HG03045 (cell line): ENCODE data around the gene ZBTB4.

Source experiments
- ATAC-seq: cut with Tn5 transposase; IDR thresholded peaks from one replicate; pipeline ENCODE4 v1.9.1; 2021; ENCODE audit warnings: mild to moderate bottlenecking, moderate library complexity; ENCODE audit not compliant: unreplicated experiment

Gene ZBTB4

GRCh38 chr17:7444682-7445618, 34.5 kb downstream of the ZBTB4 start, which contains the start of gene CHRNB1:
TSS of gene CHRNB1 (plus strand) at chr17:7445061. CDS start at chr17:7445128, 67 bp downstream.
- no peak for ATAC-seq

- no peak for ATAC-seq
Observed at GRCh38 chr17:7443499-7444485, 35.6 kb downstream of the ZBTB4 start.

GRCh38 chr17:7442142-7442541, 37.3 kb downstream of the ZBTB4 start:
- ATAC-seq: no peak

GRCh38 chr17:7441266-7441665, 38.2 kb downstream of the ZBTB4 start:
- no peak for ATAC-seq

- ATAC-seq: no peak
Observed at GRCh38 chr17:7440834-7441195, 38.6 kb downstream of the ZBTB4 start.

GRCh38 chr17:7440113-7440833, 39.2 kb downstream of the ZBTB4 start:
- ATAC-seq: no peak

- no peak for ATAC-seq
Observed at GRCh38 chr17:7439462-7440112, 39.8 kb downstream of the ZBTB4 start, which contains the start of gene FGF11. TSS of gene FGF11 (plus strand) at chr17:7439512. CDS start at chr17:7439621, 109 bp downstream.

- no peak for ATAC-seq
Observed at GRCh38 chr17:7438656-7439460, 40.6 kb downstream of the ZBTB4 start.

GRCh38 chr17:7437950-7438614, 41.3 kb downstream of the ZBTB4 start:
- no peak for ATAC-seq

- ATAC-seq: no peak
Observed at GRCh38 chr17:7437369-7437863, 42.0 kb downstream of the ZBTB4 start.

- ATAC-seq: no peak
Observed at GRCh38 chr17:7436556-7437368, 42.7 kb downstream of the ZBTB4 start.

- peak; percentile 19 for ATAC-seq
Observed at GRCh38 chr17:7435676-7436555, 43.5 kb downstream of the ZBTB4 start.

- ATAC-seq: no peak
Observed at GRCh38 chr17:7432296-7432695, 47.1 kb downstream of the ZBTB4 start.

- no peak for ATAC-seq
Observed at GRCh38 chr17:7431231-7431630, 48.2 kb downstream of the ZBTB4 start.

- ATAC-seq: no peak
Observed at GRCh38 chr17:7429722-7430121, 49.7 kb downstream of the ZBTB4 start.

- no peak for ATAC-seq
Observed at GRCh38 chr17:7428557-7428956, 50.9 kb downstream of the ZBTB4 start, which contains the start of gene SPEM3. TSS of gene SPEM3 (plus strand) at chr17:7428857. CDS start at chr17:7428903, 46 bp downstream.

GRCh38 chr17:7427549-7427948, 51.9 kb downstream of the ZBTB4 start:
- no peak for ATAC-seq
